Endothelial cell of umbilical vein (primary cell): Measurements from ENCODE around the gene SIRT3. TPM values are rescaled to one million over a fixed set of nuclear protein-coding genes. Genes with fewer than 3 reads are reported as not detected.

Experiments used
- BruUV-seq: library from RNA; stranded (reverse); fragments of 400-500 nt; replicated peaks from 2 replicates; lab custom pipeline; 2021; lab: Mats Ljungman, UMichigan
- CTCF ChIA-PET: fragments of 300-600, 350-600 bp; sonication (Branson Sonifier 250); formaldehyde crosslinking; loops from one replicate; lab custom pipeline; 2021; ENCODE audit warnings: antibody characterized with exemption, inconsistent platforms; lab: Charles Lee
- POLR2A ChIA-PET: fragments of 300-600, 350-600 bp; sonication (Branson Sonifier 250); formaldehyde crosslinking; loops from one replicate; lab custom pipeline; 2021; ENCODE audit warnings: antibody characterized with exemption, inconsistent platforms; lab: Charles Lee
- DNase-seq: peaks from one replicate; pipeline ENCODE4 v3.0.0-alpha.2; 2011; ENCODE audit warnings: low read depth, low spot score
- FAIRE-seq: peaks from 2 replicates; lab custom pipeline; 2011; peaks lifted over from hg19 to GRCh38; lab: Jason Lieb, UNC
- H2AFZ ChIP-seq: 2 replicates; pipeline ENCODE4 v1.6.0; 2012; ENCODE audit warnings: low read depth, low read length, control low read depth, inconsistent platforms
- H3K27ac ChIP-seq: 2 replicates; pipeline ENCODE4 v1.5.1; 2011; ENCODE audit warnings: low read depth, mild to moderate bottlenecking, control low read depth, low read length, moderate library complexity; ENCODE audit not compliant: insufficient read depth
- H3K27me3 ChIP-seq, 2 experiments: 2 replicates each; pipeline versions ENCODE4 v1.6.0 to v1.6.1; 2011; ENCODE audit warnings: low read length in 2 of 2, mixed read lengths in 1 of 2; ENCODE audit not compliant: control insufficient read depth in 2 of 2, insufficient read depth in 2 of 2
- H3K36me3 ChIP-seq, 2 experiments: 2 replicates in 1 of 2; 3 replicates in 1 of 2; pipeline ENCODE4 v1.5.1; 2011; ENCODE audit warnings: low read length in 2 of 2, mild to moderate bottlenecking in 1 of 2, moderate library complexity in 1 of 2; ENCODE audit not compliant: control insufficient read depth in 2 of 2, insufficient read depth in 2 of 2; ENCODE audit errors: extremely low read depth in 1 of 2
- H3K4me1 ChIP-seq: 3 replicates; pipeline ENCODE4 v1.5.1; 2011; ENCODE audit warnings: mild to moderate bottlenecking, low read length; ENCODE audit not compliant: control insufficient read depth, insufficient read depth; ENCODE audit errors: extremely low read depth
- H3K4me2 ChIP-seq: 2 replicates; pipeline ENCODE4 v1.6.1; 2011; ENCODE audit warnings: low read length, control low read depth, mixed read lengths; ENCODE audit not compliant: insufficient read depth
- H3K4me3 ChIP-seq, 3 experiments: fragments of 200-600 bp in 1 of 3; sonication (generic), shearing (Covaris generic) in 1 of 3; replicated peaks in 1 of 3; 2 replicates each; pipeline ENCODE4 v1.5.1; 2011 to 2016; ENCODE audit warnings: control low read depth in 3 of 3, low read length in 3 of 3, mild to moderate bottlenecking in 2 of 3, inconsistent platforms in 1 of 3, low read depth in 1 of 3, moderate library complexity in 1 of 3; ENCODE audit not compliant: insufficient read depth in 1 of 3
- H3K79me2 ChIP-seq: 2 replicates; pipeline ENCODE4 v1.6.0; 2012; ENCODE audit warnings: low read length, inconsistent platforms; ENCODE audit not compliant: control insufficient read depth, insufficient read depth
- H3K9ac ChIP-seq: replicated peaks from 2 replicates; pipeline ENCODE3; 2011; ENCODE audit warnings: low read length, control low read depth; ENCODE audit not compliant: insufficient read depth; ENCODE audit errors: extremely low read depth
- H3K9me1 ChIP-seq: replicated peaks from 3 replicates; pipeline ENCODE4 v1.6.0; 2011; ENCODE audit warnings: mild to moderate bottlenecking, low read length; ENCODE audit not compliant: control insufficient read depth, insufficient read depth; ENCODE audit errors: extremely low read depth
- H3K9me3 ChIP-seq: replicated peaks from 2 replicates; pipeline ENCODE4 v1.5.1; 2012; ENCODE audit warnings: low read length, inconsistent platforms; ENCODE audit not compliant: control insufficient read depth, insufficient read depth
- H4K20me1 ChIP-seq: replicated peaks from 2 replicates; pipeline ENCODE3; 2011; ENCODE audit warnings: mild to moderate bottlenecking, low read length; ENCODE audit not compliant: control insufficient read depth, insufficient read depth; ENCODE audit errors: extremely low read depth
- EZH2 ChIP-seq: IDR thresholded peaks from 2 replicates; pipeline ENCODE4 v1.6.1; 2012; ENCODE audit warnings: borderline replicate concordance, low read depth, mild to moderate bottlenecking, moderate library complexity, low read length, inconsistent platforms; ENCODE audit not compliant: severe bottlenecking
- FOS ChIP-seq: IDR thresholded peaks from 2 replicates; pipeline ENCODE4 v1.6.1; 2011; ENCODE audit warnings: mild to moderate bottlenecking, low read length, moderate library complexity, borderline replicate concordance; ENCODE audit not compliant: insufficient read depth
- GATA2 ChIP-seq: IDR thresholded peaks from 2 replicates; pipeline ENCODE4 v1.7.0; 2011; ENCODE audit warnings: low read depth, mild to moderate bottlenecking, moderate library complexity, mixed read lengths, low read length; ENCODE audit not compliant: insufficient read length, insufficient read depth
- JUN ChIP-seq: IDR thresholded peaks from 2 replicates; pipeline ENCODE4 v1.6.1; 2011; ENCODE audit warnings: borderline replicate concordance, low read depth; ENCODE audit not compliant: insufficient read length, insufficient read depth
- MAX ChIP-seq: IDR thresholded peaks from 2 replicates; pipeline ENCODE4 v1.6.1; 2011; ENCODE audit not compliant: insufficient read depth, insufficient read length
- MYC ChIP-seq: IDR thresholded peaks from one replicate; pipeline ENCODE4 v1.6.1; 2011; ENCODE audit warnings: mild to moderate bottlenecking, low read depth, low read length
- POLR2A ChIP-seq: IDR thresholded peaks from 2 replicates; pipeline ENCODE4 v1.6.1; 2012; ENCODE audit warnings: low read depth, mild to moderate bottlenecking, control low read depth, low read length
- POLR2AphosphoS5 ChIP-seq: IDR thresholded peaks from 2 replicates; pipeline ENCODE4 v1.6.1; 2012; ENCODE audit warnings: low read depth, mild to moderate bottlenecking, control low read depth, low read length, moderate library complexity; ENCODE audit not compliant: insufficient read depth
- dilution Hi-C: fragments of 300-500 bp; cut with MboI; formaldehyde crosslinking; loops from one replicate; pipeline ENCODE4 v1.15.0; 2019; ENCODE audit warnings: low sequenced_read_pairs; ENCODE audit not compliant: extremely low pct_ligation_motif_present
- intact Hi-C: fragments of 100-400 bp; cut with micrococcal nuclease; formaldehyde crosslinking; loops from one replicate; pipeline ENCODE4 v1.10.0; 2022
- polyA plus RNA-seq, 4 experiments: library from polyadenylated mRNA; depleted of rRNA in 3 of 4; stranded (reverse) in 3 of 4; unstranded in 1 of 4; fragments of >200 nt; gene quantifications; 2 replicates each; pipeline versions ENCODE4 v1.2.1 to v1.2.3, GENCODE V29; 2011 to 2012; ENCODE audit warnings: missing spikeins in 1 of 4
- total RNA-seq: library from RNA; stranded (reverse); gene quantifications from 2 replicates; pipeline ENCODE4 v1.2.3, GENCODE V29; 2021
- TF ChIP-seq, protein P1 (sequence below), 2 donors: IDR thresholded peaks; 1 replicate in 1 of 2; 2 replicates in 1 of 2; pipeline ENCODE4 v1.5.1; 2011; ENCODE audit warnings: low read length in 2 of 2, mild to moderate bottlenecking in 2 of 2, moderate library complexity in 2 of 2, control low read depth in 1 of 2, inconsistent platforms in 1 of 2, low read depth in 1 of 2; ENCODE audit not compliant: insufficient read depth in 1 of 2; ENCODE audit errors: extremely low read depth in 1 of 2

SIRT3 gene
- total and polyA plus RNA-seq, 2 donors (not counting 3 experiments of a cell fraction or from before 2014, with no cell fraction given) = 12.0 to 18.3 TPM

- Histone ChIP-seq H3K27me3 (no peaks in the 10 kb centered on the region), H3K27ac (no peak overlapping the region), H4K20me1 (no peaks in the 10 kb centered on the region), H3K4me1 (no peaks in the 10 kb centered on the region), H3K4me3 (no peak overlapping the region), H2AFZ (no peak overlapping the region), H3K4me2 (no peak overlapping the region), H3K9me1 (no peaks in the 10 kb centered on the region), H3K79me2 (no peaks in the 10 kb centered on the region), H3K9ac (no peak overlapping the region), H3K9me3 (no peaks in the 10 kb centered on the region), H3K36me3 (peaks cover 0 to 4% of the 10 kb centered on the region in 2 experiments)
- DNase-seq (no peak), FAIRE-seq (no peak)
- dilution Hi-C loops = no loop called here
- intact Hi-C loops = no loop called here
- CTCF ChIA-PET = interaction anchor here (3.3 kb wide), 1 partner anchor 23 kb away, joined by 10 read pairs; no protein-coding TSS in a partner anchor
- POLR2A ChIA-PET = no interaction called here
- BruUV-seq = no TSS peak
- TF ChIP-seq GATA2 = no peak
- TF ChIP-seq MYC = no peak
- TF ChIP-seq FOS = no peak
- no peak for TF ChIP-seq MAX
- TF ChIP-seq, protein P1, sequence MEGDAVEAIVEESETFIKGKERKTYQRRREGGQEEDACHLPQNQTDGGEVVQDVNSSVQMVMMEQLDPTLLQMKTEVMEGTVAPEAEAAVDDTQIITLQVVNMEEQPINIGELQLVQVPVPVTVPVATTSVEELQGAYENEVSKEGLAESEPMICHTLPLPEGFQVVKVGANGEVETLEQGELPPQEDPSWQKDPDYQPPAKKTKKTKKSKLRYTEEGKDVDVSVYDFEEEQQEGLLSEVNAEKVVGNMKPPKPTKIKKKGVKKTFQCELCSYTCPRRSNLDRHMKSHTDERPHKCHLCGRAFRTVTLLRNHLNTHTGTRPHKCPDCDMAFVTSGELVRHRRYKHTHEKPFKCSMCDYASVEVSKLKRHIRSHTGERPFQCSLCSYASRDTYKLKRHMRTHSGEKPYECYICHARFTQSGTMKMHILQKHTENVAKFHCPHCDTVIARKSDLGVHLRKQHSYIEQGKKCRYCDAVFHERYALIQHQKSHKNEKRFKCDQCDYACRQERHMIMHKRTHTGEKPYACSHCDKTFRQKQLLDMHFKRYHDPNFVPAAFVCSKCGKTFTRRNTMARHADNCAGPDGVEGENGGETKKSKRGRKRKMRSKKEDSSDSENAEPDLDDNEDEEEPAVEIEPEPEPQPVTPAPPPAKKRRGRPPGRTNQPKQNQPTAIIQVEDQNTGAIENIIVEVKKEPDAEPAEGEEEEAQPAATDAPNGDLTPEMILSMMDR (IDR thresholded peaks at IDR 0.05; ENCODE audit: extremely low read depth in 1 of 2, insufficient read depth in 1 of 2, low read depth in 1 of 2, low read length in 2 of 2) = no peak
- TF ChIP-seq POLR2AphosphoS5 = no peak
- no peak for TF ChIP-seq JUN
- TF ChIP-seq EZH2 = no peak
- TF ChIP-seq POLR2A = no peak
These were observed 8.2 kb downstream of the SIRT3 start for GRCh38 chr11:227824-228379.
